Fibroblast of pulmonary artery (primary cell): ENCODE data around the gene ENTREP1.

ENCODE experiments used
- DNase-seq: peaks from one replicate; pipeline ENCODE4 v3.0.0-alpha.2; 2010; ENCODE audit warnings: low read depth
- H3K4me3 ChIP-seq: replicated peaks from 2 replicates; pipeline ENCODE4 v1.5.1; 2011; ENCODE audit warnings: low read depth, mild to moderate bottlenecking, control low read depth, low read length, moderate library complexity
- CTCF ChIP-seq: IDR thresholded peaks from 2 replicates; pipeline ENCODE4 v1.5.1; 2011; ENCODE audit warnings: mild to moderate bottlenecking, control low read depth, low read length, inconsistent platforms; ENCODE audit errors: missing control alignments

ENTREP1 gene

GRCh38 chr9:69307446-69308205 is 17.4 kb upstream of the ENTREP1 start:
- peak; percentile 79 for DNase-seq

GRCh38 chr9:69308206-69308931 is 16.6 kb upstream of the ENTREP1 start:
- no peak for TF ChIP-seq CTCF
- no peak overlapping the region for H3K4me3 ChIP-seq
- DNase-seq = no peak

More at GRCh38 chr9:69307446-69308205, 17.4 kb upstream of the ENTREP1 start:
- no peak for TF ChIP-seq CTCF
- no peak overlapping the region for H3K4me3 ChIP-seq

- H3K4me3 ChIP-seq = no peak overlapping the region
- no peak for TF ChIP-seq CTCF
- DNase-seq = no peak
Observed at GRCh38 chr9:69313175-69313574, 11.8 kb upstream of the ENTREP1 start.

GRCh38 chr9:69314547-69314946 is 10.5 kb upstream of the ENTREP1 start:
- peak; percentile 13 for DNase-seq
- no peak for TF ChIP-seq CTCF
- no peak overlapping the region for H3K4me3 ChIP-seq

- H3K4me3 ChIP-seq = no peak overlapping the region
- DNase-seq = peak; percentile 36
- no peak for TF ChIP-seq CTCF
Observed at GRCh38 chr9:69317081-69317480, 7.9 kb upstream of the ENTREP1 start.

GRCh38 chr9:69317894-69318293 is 7.1 kb upstream of the ENTREP1 start:
- TF ChIP-seq CTCF = no peak
- H3K4me3 ChIP-seq = no peak overlapping the region
- DNase-seq = no peak
